ENCODE results near the gene TMEM131. TPM values are rescaled to one million over a fixed set of nuclear protein-coding genes. Genes with fewer than 3 reads are reported as not detected.
"Not testable (repeated sequence)": the region's sequence is repeated elsewhere in the genome, so short reads cannot be mapped to it uniquely, and the experiment has no call there.

Gene TMEM131
- total RNA-seq, 2 experiments from 2014 or later, result 23.1 to 23.7 TPM

GRCh38 chr2:97715951-97716694, 279.6 kb downstream of the TMEM131 start:
- peaks cover 55% of the 10 kb centered on the region for H3K36me3 Mint-ChIP-seq
- H3K27me3 Mint-ChIP-seq, result no peaks in the 10 kb centered on the region
- H3K4me3 Mint-ChIP-seq, result peak overlapping the region; percentile 92
- intact Hi-C loops (cut with micrococcal nuclease), result loop anchor here (2.0 to 10.0 kb wide), 2 partner anchors 15 to 279 kb away; partner anchors contain the start of gene TMEM131
- ChIA-PET CTCF (interaction anchor here (1.1 to 9.6 kb wide), 4 partner anchors 10 to 125 kb away, joined by 3 to 134 read pairs (median 10); no protein-coding TSS in a partner anchor), POLR2A (interaction anchor here (1.2 to 3.6 kb wide), 3 partner anchors 24 to 70 kb away, joined by 3 to 19 read pairs (median 6); partner anchors contain the start of gene COX5B)
- no peaks in the 10 kb centered on the region for H3K9me3 Mint-ChIP-seq
- peak overlapping the region; percentile 95 for H3K27ac Mint-ChIP-seq
- H3K4me1 Mint-ChIP-seq (ENCODE audit: low read depth), result peaks cover 79% of the 10 kb centered on the region
- DNase-seq, result no peak

- ChIA-PET POLR2A (interaction anchor here (1.1 to 4.1 kb wide), 5 partner anchors 12 to 124 kb away, joined by 3 to 34 read pairs (median 19); partner anchors contain the start of genes ACTR1B and COX5B), CTCF (interaction anchor here (1.0 to 9.6 kb wide), 5 partner anchors 17 to 125 kb away, joined by 3 to 134 read pairs (median 17); partner anchors contain the start of gene ACTR1B)
- Mint-ChIP-seq H3K27me3 (no peaks in the 10 kb centered on the region), H3K9me3 (no peaks in the 10 kb centered on the region), H3K4me3 (peak overlapping the region; percentile 92), H3K4me1 (ENCODE audit: low read depth) (peaks cover 77% of the 10 kb centered on the region), H3K36me3 (peaks cover 49% of the 10 kb centered on the region), H3K27ac (peak overlapping the region; percentile 95)
- intact Hi-C loops (cut with micrococcal nuclease), result loop anchor here (2.0 to 10.0 kb wide), 2 partner anchors 14 to 280 kb away; partner anchors contain the start of gene TMEM131
- DNase-seq, result no peak
Observed at GRCh38 chr2:97714950-97715652, 280.6 kb downstream of the TMEM131 start.

- peaks cover 74% of the 10 kb centered on the region for H3K4me1 Mint-ChIP-seq (ENCODE audit: low read depth)
- DNase-seq, result peak; percentile 62
- peaks cover 45% of the 10 kb centered on the region for H3K36me3 Mint-ChIP-seq
- peak overlapping the region; percentile 95 for H3K27ac Mint-ChIP-seq
- CTCF ChIA-PET, result interaction anchor here (0.6 to 9.6 kb wide), 10 partner anchors 8 to 124 kb away, joined by 3 to 134 read pairs (median 8); partner anchors contain the start of gene ACTR1B
- H3K4me3 Mint-ChIP-seq, result peak overlapping the region; percentile 92
- no peaks in the 10 kb centered on the region for H3K9me3 Mint-ChIP-seq
- intact Hi-C loops (cut with micrococcal nuclease), result loop anchor here (2.0 to 10.0 kb wide), 2 partner anchors 14 to 280 kb away; partner anchors contain the start of gene TMEM131
- H3K27me3 Mint-ChIP-seq, result no peaks in the 10 kb centered on the region
- POLR2A ChIA-PET, result interaction anchor here (0.7 to 4.1 kb wide), 7 partner anchors 13 to 299 kb away, joined by 3 to 34 read pairs (median 12); partner anchors contain the start of genes ACTR1B and COX5B
Observed at GRCh38 chr2:97714084-97714949, 281.4 kb downstream of the TMEM131 start.

DNA sequence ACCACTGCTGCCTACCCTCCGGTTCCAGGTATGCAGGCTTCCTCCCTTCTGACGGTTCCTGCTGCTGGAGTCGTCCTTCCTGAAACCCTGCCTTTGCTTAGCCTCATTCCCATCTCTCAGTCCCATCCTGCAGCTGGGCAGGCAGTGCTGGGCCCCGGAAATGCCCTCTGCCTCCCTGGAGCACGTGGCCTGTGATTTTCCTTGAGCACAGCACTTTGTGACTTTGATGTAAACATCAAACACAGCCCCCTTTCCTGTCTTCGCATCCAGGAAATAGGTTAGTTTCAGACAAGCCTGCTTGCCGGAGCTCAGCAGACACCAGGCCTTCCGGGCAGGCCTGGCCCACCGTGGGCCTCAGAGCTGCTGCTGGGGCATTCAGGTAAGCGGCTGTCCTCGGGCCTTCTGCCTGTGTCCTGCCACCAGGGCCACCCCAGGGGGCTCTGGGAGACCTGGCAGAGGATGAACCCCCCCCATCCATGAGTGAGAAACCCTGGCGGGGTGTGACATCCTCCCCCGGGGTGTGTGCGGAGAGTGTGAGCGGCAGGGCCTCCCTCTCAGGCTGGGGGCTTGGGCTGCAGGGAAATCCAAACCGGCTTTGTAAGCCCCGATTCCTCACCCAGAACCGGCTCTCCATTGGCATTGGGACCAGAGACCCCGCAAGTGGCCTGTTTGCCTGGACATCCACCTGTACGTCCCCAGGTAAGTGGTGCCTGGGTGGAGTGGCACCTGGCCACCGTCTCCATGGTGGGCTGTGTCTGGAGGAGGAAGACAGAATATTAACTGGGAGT, 282.3 kb downstream of the TMEM131 start, which contains the start of gene ZAP70:
Gene ZAP70, plus strand, starts transcription at position 281 of the 788 bp plus-strand sequence. CDS start 10,461 bp downstream, outside the sequence.
- POLR2A ChIA-PET, result interaction anchor here (0.7 to 4.1 kb wide), 7 partner anchors 14 to 300 kb away, joined by 3 to 34 read pairs (median 12); partner anchors contain the start of genes ACTR1B and COX5B
- Mint-ChIP-seq H3K4me3 (peak within 1 kb of the TSS; percentile 92), H3K4me1 (ENCODE audit: low read depth) (peaks cover 66% of the 10 kb centered on the region), H3K36me3 (peaks cover 38% of the 10 kb centered on the region), H3K9me3 (no peaks in the 10 kb centered on the region), H3K27me3 (no peaks in the 10 kb centered on the region), H3K27ac (peak within 1 kb of the TSS; percentile 95)
- DNase-seq, result peak; percentile 78
- CTCF ChIA-PET, result interaction anchor here (1.1 to 9.6 kb wide), 9 partner anchors 9 to 123 kb away, joined by 3 to 134 read pairs (median 9); partner anchors contain the start of genes ACTR1B and COX5B
- intact Hi-C loops (cut with micrococcal nuclease), result loop anchor here (1.0 to 10.0 kb wide), 4 partner anchors 13 to 281 kb away; partner anchors contain the start of genes ACTR1B and TMEM131

- peaks cover 35% of the 10 kb centered on the region for H3K36me3 Mint-ChIP-seq
- peak; percentile 70 for DNase-seq
- CTCF ChIA-PET, result interaction anchor here (1.0 to 9.6 kb wide), 8 partner anchors 14 to 672 kb away, joined by 3 to 134 read pairs (median 13); partner anchors contain the start of gene COX5B
- intact Hi-C loops (cut with micrococcal nuclease), result loop anchor here (1.0 to 10.0 kb wide), 3 partner anchors 30 to 282 kb away; partner anchors contain the start of genes ACTR1B and TMEM131
- peaks cover 59% of the 10 kb centered on the region for H3K4me1 Mint-ChIP-seq (ENCODE audit: low read depth)
- POLR2A ChIA-PET, result interaction anchor here (1.3 to 4.1 kb wide), 4 partner anchors 29 to 67 kb away, joined by 3 to 34 read pairs (median 22); partner anchors contain the start of genes ACTR1B and COX5B
- H3K9me3 Mint-ChIP-seq, result no peaks in the 10 kb centered on the region
- no peaks in the 10 kb centered on the region for H3K27me3 Mint-ChIP-seq
- H3K4me3 Mint-ChIP-seq, result peak overlapping the region; percentile 92
- H3K27ac Mint-ChIP-seq, result peak overlapping the region; percentile 95
Observed at GRCh38 chr2:97712693-97713295, 283.0 kb downstream of the TMEM131 start.

DNA sequence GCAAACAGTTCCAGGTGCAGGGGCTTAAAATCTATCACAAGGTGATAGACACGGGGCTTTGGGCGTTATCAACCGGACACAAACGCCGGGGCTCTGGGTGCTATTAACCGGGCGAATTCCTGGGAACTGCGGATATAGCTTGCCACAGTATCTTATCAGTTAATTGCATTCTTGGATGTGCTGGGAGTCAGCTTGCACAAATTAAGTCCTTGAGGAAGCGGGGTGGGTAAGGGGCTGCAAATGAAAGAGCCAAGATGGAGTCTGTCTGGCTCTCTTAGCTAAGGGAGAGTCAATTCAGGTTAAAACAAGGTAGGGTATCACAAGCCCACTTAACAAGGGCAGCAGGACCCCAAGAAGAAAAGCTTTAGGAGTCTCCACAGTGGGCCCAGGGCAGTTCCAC, 283.6 kb downstream of the TMEM131 start:
- not testable (repeated sequence) for H3K27me3 Mint-ChIP-seq, DNase-seq, H3K9me3 Mint-ChIP-seq
- peaks cover 54% of the 10 kb centered on the region for H3K4me1 Mint-ChIP-seq (ENCODE audit: low read depth)
- ChIA-PET CTCF (interaction anchor here (1.0 to 9.6 kb wide), 7 partner anchors 14 to 672 kb away, joined by 3 to 134 read pairs (median 17); partner anchors contain the start of gene COX5B), POLR2A (interaction anchor here (1.3 to 4.1 kb wide), 4 partner anchors 30 to 66 kb away, joined by 3 to 34 read pairs (median 22); partner anchors contain the start of genes ACTR1B and COX5B)
- intact Hi-C loops (cut with micrococcal nuclease), result loop anchor here (10.0 kb wide), 1 partner anchor 283 kb away; the partner anchor contains the start of gene TMEM131
- H3K36me3 Mint-ChIP-seq, result peaks cover 31% of the 10 kb centered on the region
- H3K27ac Mint-ChIP-seq, result peak overlapping the region; percentile 95
- peak overlapping the region; percentile 92 for H3K4me3 Mint-ChIP-seq

GRCh38 chr2:97711394-97711711, 284.4 kb downstream of the TMEM131 start:
- peaks cover 24% of the 10 kb centered on the region for H3K36me3 Mint-ChIP-seq
- H3K27ac Mint-ChIP-seq, result no peak overlapping the region
- peaks cover 47% of the 10 kb centered on the region for H3K4me1 Mint-ChIP-seq (ENCODE audit: low read depth)
- CTCF ChIA-PET, result interaction anchor here (2.5 to 9.6 kb wide), 4 partner anchors 13 to 36 kb away, joined by 14 to 134 read pairs (median 29); no protein-coding TSS in a partner anchor
- DNase-seq, result no peak
- intact Hi-C loops (cut with micrococcal nuclease), result loop anchor here (10.0 kb wide), 1 partner anchor 283 kb away; the partner anchor contains the start of gene TMEM131
- POLR2A ChIA-PET, result interaction anchor here (4.1 kb wide), 1 partner anchor 31 kb away, joined by 26 read pairs; no protein-coding TSS in a partner anchor
- H3K27me3 Mint-ChIP-seq, result no peaks in the 10 kb centered on the region
- H3K9me3 Mint-ChIP-seq, result no peaks in the 10 kb centered on the region
- H3K4me3 Mint-ChIP-seq, result no peak overlapping the region

GRCh38 chr2:97708608-97709007, 287.1 kb downstream of the TMEM131 start:
- H3K36me3 Mint-ChIP-seq, result peaks cover 4% of the 10 kb centered on the region
- H3K27me3 Mint-ChIP-seq, result no peaks in the 10 kb centered on the region
- H3K4me3 Mint-ChIP-seq, result no peak overlapping the region
- no peak overlapping the region for H3K27ac Mint-ChIP-seq
- H3K9me3 Mint-ChIP-seq, result no peaks in the 10 kb centered on the region
- intact Hi-C loops (cut with micrococcal nuclease), result no loop called here
- H3K4me1 Mint-ChIP-seq (ENCODE audit: low read depth), result peaks cover 33% of the 10 kb centered on the region
- ChIA-PET POLR2A (interaction anchor here (1.0 kb wide), 1 partner anchor 20 kb away, joined by 3 read pairs; no protein-coding TSS in a partner anchor), CTCF (interaction anchor here (0.7 to 9.6 kb wide), 11 partner anchors 10 to 676 kb away, joined by 3 to 134 read pairs (median 10); partner anchors contain the start of genes ACTR1B and ANKRD36B)
- peak; percentile 10 for DNase-seq

- H3K36me3 Mint-ChIP-seq, result peaks cover 2% of the 10 kb centered on the region
- POLR2A ChIA-PET, result no interaction called here
- intact Hi-C loops (cut with micrococcal nuclease), result no loop called here
- peaks cover 28% of the 10 kb centered on the region for H3K4me1 Mint-ChIP-seq (ENCODE audit: low read depth)
- no peaks in the 10 kb centered on the region for H3K9me3 Mint-ChIP-seq
- H3K4me3 Mint-ChIP-seq, result no peak overlapping the region
- CTCF ChIA-PET, result interaction anchor here (0.7 to 9.6 kb wide), 8 partner anchors 10 to 677 kb away, joined by 3 to 134 read pairs (median 14); partner anchors contain the start of genes ACTR1B and ANKRD36B
- no peak overlapping the region for H3K27ac Mint-ChIP-seq
- no peak for DNase-seq
- no peaks in the 10 kb centered on the region for H3K27me3 Mint-ChIP-seq
Observed at GRCh38 chr2:97708048-97708380, 287.7 kb downstream of the TMEM131 start.

All from activated CD4-positive, alpha-beta memory T cell treated with anti-CD3 and anti-CD28 coated beads for 36 hours (primary cell).